Prostate gland (tissue), 2 donors: ENCODE data around the gene RHCE.

Experiments
- CTCF ChIP-seq, 4 experiments: fragments of 200-600 bp in 2 of 4; fragments of 450-650 bp in 2 of 4; sonication (generic) in 2 of 4; IDR thresholded peaks; 1 replicate in 3 of 4; 2 replicates in 1 of 4; pipeline ENCODE4 v1.5.1; 2016 to 2019; ENCODE audit warnings: antibody characterized with exemption in 4 of 4, mild to moderate bottlenecking in 2 of 4, moderate library complexity in 2 of 4
- POLR2A ChIP-seq: fragments of 450-650 bp; IDR thresholded peaks from one replicate; pipeline ENCODE4 v1.6.1; 2016; ENCODE audit warnings: antibody characterized with exemption, mild to moderate bottlenecking
- POLR2AphosphoS5 ChIP-seq: sonication (generic); formaldehyde crosslinking; IDR thresholded peaks from one replicate; pipeline ENCODE4 v1.6.1; 2017; ENCODE audit warnings: antibody characterized with exemption

DNA sequence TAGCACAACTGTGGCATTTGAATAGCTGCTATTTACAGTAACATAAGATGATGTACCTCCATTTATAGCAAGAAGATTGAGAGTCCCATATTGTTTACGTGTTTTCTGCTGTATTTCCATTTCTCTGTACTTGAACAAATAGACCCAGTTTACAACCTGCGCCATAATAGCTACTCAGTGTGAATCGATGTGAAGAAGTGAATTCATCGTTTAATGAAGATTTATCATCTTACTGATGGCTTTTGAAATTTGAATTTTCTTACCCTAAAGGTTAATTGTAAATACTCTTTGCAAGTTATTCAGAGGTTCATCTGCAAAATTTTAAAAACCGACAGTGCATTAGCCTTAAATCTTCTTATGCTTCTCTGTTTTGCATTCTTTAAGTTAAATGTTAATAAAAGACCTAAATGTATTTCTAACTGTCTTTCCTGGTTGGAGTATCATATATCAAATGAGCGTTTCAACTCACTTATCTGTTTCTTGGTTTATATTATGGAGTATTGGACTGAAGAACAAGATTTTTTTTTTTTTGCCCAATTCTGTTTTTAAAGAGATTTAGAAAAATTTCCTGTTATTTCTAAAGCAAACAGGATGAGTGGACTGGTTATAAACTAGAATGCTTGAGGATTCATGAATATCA lies 12.2 kb upstream of the RHCE start:
- no peak for TF ChIP-seq CTCF (IDR thresholded peaks at IDR 0.05)
- TF ChIP-seq POLR2A: no peak
- no peak for TF ChIP-seq POLR2AphosphoS5
